Keratinocyte (primary cell): ENCODE data around the gene CXXC5.

ENCODE experiments used
- CTCF ChIP-seq, 3 experiments: IDR thresholded peaks in 1 of 3; conservative IDR thresholded peaks in 1 of 3; optimal IDR thresholded peaks in 1 of 3; 2 replicates in 2 of 3; 3 replicates in 1 of 3; pipeline versions ENCODE3 to v1.5.1; 2011; ENCODE audit warnings: low read length in 3 of 3, mild to moderate bottlenecking in 3 of 3, moderate library complexity in 2 of 3, control low read depth in 1 of 3, inconsistent platforms in 1 of 3; ENCODE audit not compliant: insufficient read depth in 2 of 3; ENCODE audit errors: extremely low read depth in 1 of 3
- EZH2 ChIP-seq: IDR thresholded peaks from one replicate; pipeline ENCODE4 v1.6.1; 2012; ENCODE audit warnings: inconsistent platforms, mild to moderate bottlenecking, low read length, moderate library complexity

- TF ChIP-seq CTCF (optimal IDR thresholded peaks at IDR 0.05 in 1 of 3, IDR thresholded peaks at IDR 0.05 in 1 of 3, conservative IDR thresholded peaks at IDR 0.05 in 1 of 3; ENCODE audit: extremely low read depth in 1 of 3, insufficient read depth in 2 of 3, low read length in 3 of 3) (no peak), EZH2 (peak; percentile 20)
Measured at GRCh38 chr5:139646912-139647505, 1.1 kb upstream of the CXXC5 start.
